Transverse colon (tissue), 4 donors: ENCODE measurements around the gene SLC39A11. TPM values are rescaled to one million over a fixed set of nuclear protein-coding genes. Genes with fewer than 3 reads are reported as not detected.

Experiments used
- DNase-seq: peaks from one replicate; pipeline ENCODE4 v3.0.0-alpha.2; 2019
- H3K27ac ChIP-seq, 4 donors: fragments of 200-600 bp; sonication (generic); 2 replicates each; pipeline ENCODE4 v1.5.1; 2016 to 2018; ENCODE audit warnings: inconsistent platforms in 4 of 4
- H3K27me3 ChIP-seq: fragments of 200-600 bp; sonication (generic); 2 replicates; pipeline ENCODE4 v1.5.1; 2017; ENCODE audit warnings: inconsistent platforms
- H3K36me3 ChIP-seq, 4 donors: fragments of 200-600 bp; sonication (generic); 2 replicates each; pipeline ENCODE4 v1.5.1; 2017 to 2019; ENCODE audit warnings: inconsistent platforms in 4 of 4
- H3K4me1 ChIP-seq, 4 donors: fragments of 200-600 bp; sonication (generic); 2 replicates each; pipeline ENCODE4 v1.5.1; 2017 to 2020; ENCODE audit warnings: inconsistent platforms in 4 of 4
- H3K4me3 ChIP-seq, 4 donors: fragments of 200-600 bp; sonication (generic); 1 replicate in 1 of 4; 2 replicates in 3 of 4; pipeline versions ENCODE4 v1.5.1 to v1.6.1; 2017 to 2019; ENCODE audit warnings: inconsistent platforms in 4 of 4
- H3K9me3 ChIP-seq, 2 donors: fragments of 200-600 bp; sonication (generic); 2 replicates each; pipeline ENCODE4 v1.5.1; 2017 to 2019; ENCODE audit warnings: inconsistent platforms in 2 of 2
- EP300 ChIP-seq: sonication (generic); formaldehyde crosslinking; IDR thresholded peaks from one replicate; pipeline ENCODE4 v1.6.1; 2017; ENCODE audit warnings: antibody characterized with exemption, low read depth
- POLR2A ChIP-seq: fragments of 450-650 bp; IDR thresholded peaks from one replicate; pipeline ENCODE4 v1.6.1; 2016; ENCODE audit warnings: antibody characterized with exemption, mild to moderate bottlenecking, moderate library complexity
- POLR2AphosphoS5 ChIP-seq, 3 donors: sonication (generic); formaldehyde crosslinking; IDR thresholded peaks; one replicate each; pipeline ENCODE4 v1.6.1; 2016; ENCODE audit warnings: antibody characterized with exemption in 3 of 3
- WGBS, 2 donors: methylation state at CpG; one replicate each; pipeline ENCODE4 v1.1.5; 2018; ENCODE audit warnings: low coverage in 1 of 2; 5-methylcytosine and 5-hydroxymethylcytosine counted together
- in situ Hi-C, 4 donors: fragments of 200-750 bp; cut with MboI; loops; one replicate each; pipeline versions ENCODE4 v1.15.0 to v1.15.1; 2017; ENCODE audit warnings: low sequenced_read_pairs in 3 of 4, low pct_ligation_motif_present in 1 of 4, low pct_unique_long_range_greater_than_20kb in 1 of 4
- intact Hi-C: fragments of 100-400 bp; cut with DNase I; formaldehyde crosslinking; loops from one replicate; pipeline ENCODE4 v1.15.1; 2023; ENCODE audit warnings: low total_unique reads
- small RNA-seq, 4 donors: library from RNA; depleted of rRNA; stranded (forward); fragments of <200 nt; gene quantifications; one replicate each; pipeline ENCODE3, GENCODE V24; 2016
- total RNA-seq, 4 donors: library from RNA; depleted of rRNA; stranded (reverse); fragments of >200 nt; gene quantifications; one replicate each; pipeline ENCODE4 v1.1.0, GENCODE V29; 2016
- TF ChIP-seq, protein P1 (sequence below), 5 experiments: fragments of 200-600 bp in 3 of 5; fragments of 450-650 bp in 2 of 5; sonication (generic) in 3 of 5; IDR thresholded peaks; 1 replicate in 2 of 5; 2 replicates in 3 of 5; pipeline ENCODE4 v1.5.1; 2016 to 2017; ENCODE audit warnings: antibody characterized with exemption in 5 of 5, inconsistent platforms in 3 of 5, mild to moderate bottlenecking in 2 of 5, moderate library complexity in 1 of 5

SLC39A11 gene
- total RNA-seq, 4 donors from 2014 or later, result 20.7 to 49.7 (median 33.3) TPM

GRCh38 chr17:72600934-72601333 lies 491.6 kb downstream of the SLC39A11 start:
- intact Hi-C loops, result no loop called here
- peaks cover 4 to 15% (median 11%) of the 10 kb centered on the region in 4 donors for H3K4me1 ChIP-seq

GRCh38 chr17:72599891-72600290 lies 492.6 kb downstream of the SLC39A11 start:
- H3K4me3 ChIP-seq, result no peak overlapping the region
- no peaks in the 10 kb centered on the region for H3K9me3 ChIP-seq
- no peaks in the 10 kb centered on the region for H3K27me3 ChIP-seq
- no peak for TF ChIP-seq POLR2A
- no peak for TF ChIP-seq POLR2AphosphoS5 (IDR thresholded peaks at IDR 0.05)
- TF ChIP-seq, protein P1, sequence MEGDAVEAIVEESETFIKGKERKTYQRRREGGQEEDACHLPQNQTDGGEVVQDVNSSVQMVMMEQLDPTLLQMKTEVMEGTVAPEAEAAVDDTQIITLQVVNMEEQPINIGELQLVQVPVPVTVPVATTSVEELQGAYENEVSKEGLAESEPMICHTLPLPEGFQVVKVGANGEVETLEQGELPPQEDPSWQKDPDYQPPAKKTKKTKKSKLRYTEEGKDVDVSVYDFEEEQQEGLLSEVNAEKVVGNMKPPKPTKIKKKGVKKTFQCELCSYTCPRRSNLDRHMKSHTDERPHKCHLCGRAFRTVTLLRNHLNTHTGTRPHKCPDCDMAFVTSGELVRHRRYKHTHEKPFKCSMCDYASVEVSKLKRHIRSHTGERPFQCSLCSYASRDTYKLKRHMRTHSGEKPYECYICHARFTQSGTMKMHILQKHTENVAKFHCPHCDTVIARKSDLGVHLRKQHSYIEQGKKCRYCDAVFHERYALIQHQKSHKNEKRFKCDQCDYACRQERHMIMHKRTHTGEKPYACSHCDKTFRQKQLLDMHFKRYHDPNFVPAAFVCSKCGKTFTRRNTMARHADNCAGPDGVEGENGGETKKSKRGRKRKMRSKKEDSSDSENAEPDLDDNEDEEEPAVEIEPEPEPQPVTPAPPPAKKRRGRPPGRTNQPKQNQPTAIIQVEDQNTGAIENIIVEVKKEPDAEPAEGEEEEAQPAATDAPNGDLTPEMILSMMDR (IDR thresholded peaks at IDR 0.05), result no peak
- TF ChIP-seq EP300, result no peak
- 56 to 59% methylated on average over 4 of the region's 4 CpGs for WGBS, 2 donors
- H3K4me1 ChIP-seq, result peaks cover 4 to 15% (median 11%) of the 10 kb centered on the region in 4 donors
- H3K36me3 ChIP-seq, result no peaks in the 10 kb centered on the region
- in situ Hi-C loops (no loop called here), intact Hi-C loops (no loop called here)
- DNase-seq, result no peak
- H3K27ac ChIP-seq, result no peak overlapping the region

More at GRCh38 chr17:72600934-72601333, 491.6 kb downstream of the SLC39A11 start:
- Histone ChIP-seq H3K27ac (no peak overlapping the region), H3K9me3 (no peaks in the 10 kb centered on the region), H3K4me3 (no peak overlapping the region), H3K36me3 (no peaks in the 10 kb centered on the region), H3K27me3 (no peaks in the 10 kb centered on the region)
- 23 to 57% methylated on average over 2 to 4 of the region's 4 CpGs for WGBS, 2 donors
- in situ Hi-C loops, result no loop called here
- no peak for DNase-seq
- TF ChIP-seq POLR2AphosphoS5 (IDR thresholded peaks at IDR 0.05) (no peak), EP300 (no peak), POLR2A (no peak)
- TF ChIP-seq, protein P1 (IDR thresholded peaks at IDR 0.05), result no peak

DNA sequence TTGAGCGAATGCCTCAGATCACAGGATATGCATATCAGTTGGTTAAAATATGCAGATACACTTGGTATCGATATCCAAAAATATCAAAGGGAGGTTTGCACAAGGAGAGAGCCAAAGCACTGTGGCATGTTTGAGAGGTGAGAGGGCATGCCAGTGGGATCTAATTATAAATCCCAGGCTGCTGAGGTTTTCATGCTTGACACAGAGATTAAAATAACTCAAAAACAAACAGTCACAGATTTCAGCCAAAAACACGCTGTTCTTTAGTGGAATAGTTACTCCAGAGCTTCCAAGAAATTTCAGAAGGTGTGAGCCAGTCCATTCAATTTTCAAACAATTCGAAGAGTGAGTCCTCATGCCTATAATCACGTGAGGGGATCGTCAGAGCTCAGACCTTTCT lies 493.8 kb downstream of the SLC39A11 start:
- 66 to 75% methylated on average over 6 of the region's 6 CpGs for WGBS, 2 donors
- TF ChIP-seq, protein P1 (IDR thresholded peaks at IDR 0.05), result no peak
- TF ChIP-seq POLR2AphosphoS5 (IDR thresholded peaks at IDR 0.05) (no peak), POLR2A (no peak), EP300 (no peak)
- intact Hi-C loops, result no loop called here
- in situ Hi-C loops, result no loop called here
- Histone ChIP-seq H3K27me3 (peaks cover 4% of the 10 kb centered on the region), H3K9me3 (no peaks in the 10 kb centered on the region), H3K4me3 (no peak overlapping the region), H3K36me3 (no peaks in the 10 kb centered on the region), H3K4me1 (peaks cover 4 to 15% (median 11%) of the 10 kb centered on the region in 4 donors), H3K27ac (no peak overlapping the region)
- no peak for DNase-seq

DNA sequence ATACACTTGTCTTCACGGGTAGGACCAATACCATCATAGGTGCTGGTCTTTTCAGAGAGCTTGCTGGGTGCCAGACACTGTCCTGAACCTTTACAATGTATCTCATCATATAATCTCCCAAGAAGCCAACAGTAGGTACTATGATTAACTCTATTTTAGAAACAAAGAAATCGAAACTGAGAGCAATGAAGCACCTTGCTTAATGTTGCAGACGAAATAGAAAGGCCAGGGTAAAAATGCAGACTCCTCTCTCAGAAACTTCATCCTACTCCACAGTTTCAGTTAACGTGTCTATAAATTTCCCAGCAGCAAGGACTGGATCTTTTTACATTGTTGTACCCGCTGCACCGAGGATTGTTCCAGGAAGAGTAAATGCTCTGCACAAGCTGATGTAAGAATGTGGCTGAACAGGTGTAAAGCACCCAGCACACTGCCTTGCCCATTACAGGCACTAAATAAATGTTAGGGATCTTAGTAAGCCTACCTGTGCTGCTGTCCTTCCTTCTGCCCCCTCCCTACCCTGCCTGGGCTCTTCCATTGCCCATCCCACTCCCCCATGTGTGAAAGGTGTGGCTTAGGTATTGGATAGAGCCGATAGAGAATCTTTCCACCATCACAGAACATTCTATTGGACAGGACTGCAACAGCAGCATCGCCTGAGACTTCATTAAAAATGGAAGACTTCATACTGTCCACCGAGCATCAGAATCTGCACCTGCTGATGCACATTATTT lies 495.0 kb downstream of the SLC39A11 start:
- Histone ChIP-seq H3K4me1 (peaks cover 0 to 7% (median 4%) of the 10 kb centered on the region in 4 donors), H3K27ac (no peak overlapping the region), H3K27me3 (peaks cover 8% of the 10 kb centered on the region), H3K36me3 (no peaks in the 10 kb centered on the region), H3K9me3 (no peaks in the 10 kb centered on the region), H3K4me3 (no peak overlapping the region)
- no peak for DNase-seq
- in situ Hi-C loops (no loop called here), intact Hi-C loops (no loop called here)
- TF ChIP-seq EP300 (no peak), POLR2AphosphoS5 (IDR thresholded peaks at IDR 0.05) (no peak), POLR2A (no peak)
- TF ChIP-seq, protein P1 (IDR thresholded peaks at IDR 0.05), result no peak
- WGBS, 2 donors, result 64 to 76% methylated on average over 8 to 9 of the region's 9 CpGs

Small RNAs within 50 kb of the gene (small RNA-seq; reads per million reads assigned to genes)
- gene RF00422, result 0 reads per million in 4 donors

Other genes with a start within 250 kb of the SLC39A11 start
- gene SSTR2, start 72.3 kb upstream of the SLC39A11 start, total RNA-seq, result 1 to 10 TPM in 2 of 4 donors, under 1 TPM in 2; under 0.01 to 1.7 (median 0.81) TPM
- gene COG1, start 100.4 kb upstream of the SLC39A11 start, total RNA-seq, result 100 to 1,000 TPM in 1 of 4 donors, 10 to 100 TPM in 3; 54.2 to 126 (median 69.1) TPM
- gene CPSF4L, start 169.2 kb upstream of the SLC39A11 start, total RNA-seq, result not detected
- gene CDC42EP4, start 219.3 kb upstream of the SLC39A11 start, total RNA-seq, result 10 to 100 TPM; 54.9 to 75.6 (median 69.6) TPM